Measurements from ENCODE around the gene HDAC10. TPM values are rescaled to one million over a fixed set of nuclear protein-coding genes. Genes with fewer than 3 reads are reported as not detected.

The HDAC10 gene
- total RNA-seq, 4 donors from 2014 or later = 1.2 to 40.5 (median 20.6) TPM

GRCh38 chr22:50280022-50280707 lies 29.1 kb upstream of the HDAC10 start:
- Histone ChIP-seq H3K36me3 (no peaks in the 10 kb centered on the region), H3K27ac (no peak overlapping the region), H3K4me3 (no peak overlapping the region), H3K4me1 (no peaks in the 10 kb centered on the region), H3K9me3 (no peaks in the 10 kb centered on the region), H3K27me3 (no peaks in the 10 kb centered on the region)
- intact Hi-C loops (cut with DNase I; ENCODE audit: low total_unique reads) = no loop called here
- TF ChIP-seq CTCF (IDR thresholded peaks at IDR 0.05) = no peak
- no peak for TF ChIP-seq POLR2A (IDR thresholded peaks at IDR 0.05)
- DNase-seq = no peak

GRCh38 chr22:50278956-50279619 lies 28.0 kb upstream of the HDAC10 start:
- TF ChIP-seq POLR2A (IDR thresholded peaks at IDR 0.05) = no peak
- TF ChIP-seq CTCF (IDR thresholded peaks at IDR 0.05) = no peak
- Histone ChIP-seq H3K4me3 (no peak overlapping the region), H3K9me3 (no peaks in the 10 kb centered on the region), H3K4me1 (no peaks in the 10 kb centered on the region), H3K27ac (no peak overlapping the region), H3K27me3 (no peaks in the 10 kb centered on the region), H3K36me3 (no peaks in the 10 kb centered on the region)
- no peak for DNase-seq
- intact Hi-C loops (cut with DNase I; ENCODE audit: low total_unique reads) = loop anchor here (2.0 to 10.0 kb wide), 2 partner anchors 46 to 226 kb away; partner anchors contain the start of genes LMF2 and NCAPH2

- H3K4me1 ChIP-seq = no peaks in the 10 kb centered on the region
- H3K36me3 ChIP-seq = no peaks in the 10 kb centered on the region
- no peak for DNase-seq
- H3K4me3 ChIP-seq = no peak overlapping the region
- H3K27ac ChIP-seq = no peak overlapping the region
- TF ChIP-seq CTCF (IDR thresholded peaks at IDR 0.05) (no peak), POLR2A (IDR thresholded peaks at IDR 0.05) (no peak)
- H3K9me3 ChIP-seq = no peaks in the 10 kb centered on the region
- no peaks in the 10 kb centered on the region for H3K27me3 ChIP-seq
- intact Hi-C loops (cut with DNase I; ENCODE audit: low total_unique reads) = loop anchor here (2.0 to 10.0 kb wide), 2 partner anchors 46 to 226 kb away; partner anchors contain the start of genes LMF2 and NCAPH2
Measured at GRCh38 chr22:50278461-50278860, 27.4 kb upstream of the HDAC10 start.

- H3K27me3 ChIP-seq = no peaks in the 10 kb centered on the region
- no peak for TF ChIP-seq POLR2A (IDR thresholded peaks at IDR 0.05)
- no peak for TF ChIP-seq CTCF (IDR thresholded peaks at IDR 0.05)
- no peaks in the 10 kb centered on the region for H3K4me1 ChIP-seq
- no peak overlapping the region for H3K27ac ChIP-seq
- intact Hi-C loops (cut with DNase I; ENCODE audit: low total_unique reads) = loop anchor here (2.0 to 10.0 kb wide), 2 partner anchors 47 to 227 kb away; partner anchors contain the start of genes LMF2 and NCAPH2
- H3K4me3 ChIP-seq = no peak overlapping the region
- H3K36me3 ChIP-seq = no peaks in the 10 kb centered on the region
- no peaks in the 10 kb centered on the region for H3K9me3 ChIP-seq
- no peak for DNase-seq
Measured at GRCh38 chr22:50277761-50278160, 26.7 kb upstream of the HDAC10 start.

GRCh38 chr22:50276143-50276542 lies 25.1 kb upstream of the HDAC10 start:
- Histone ChIP-seq H3K27me3 (no peaks in the 10 kb centered on the region), H3K9me3 (no peaks in the 10 kb centered on the region), H3K4me1 (peaks cover 0 to 6% of the 10 kb centered on the region in 2 donors), H3K4me3 (no peak overlapping the region), H3K36me3 (no peaks in the 10 kb centered on the region), H3K27ac (no peak overlapping the region)
- intact Hi-C loops (cut with DNase I; ENCODE audit: low total_unique reads) = loop anchor here (10.0 kb wide), 1 partner anchor 229 kb away; the partner anchor contains the start of genes LMF2 and NCAPH2
- DNase-seq = peak in 1 of 2 donors; percentile 53
- TF ChIP-seq CTCF (IDR thresholded peaks at IDR 0.05) (peak in 3 of 4 experiments; percentile 19 to 56 (median 22)), POLR2A (IDR thresholded peaks at IDR 0.05) (no peak)
